ENCODE data around the gene OMA1. TPM values are rescaled to one million over a fixed set of nuclear protein-coding genes. Genes with fewer than 3 reads are reported as not detected.

Gene OMA1
- total RNA-seq, 1 experiment from 2014 or later = 21.9 TPM

- no peaks in the 10 kb centered on the region for H3K4me1 ChIP-seq (ENCODE audit: control insufficient read depth in 1 of 2, insufficient read depth in 2 of 2, low read length in 2 of 2)
- RAD21 ChIA-PET (ENCODE audit: low non-redundant PET in 1 of 2, low total read pairs in 2 of 2, uncharacterized antibody in 2 of 2, unreplicated experiment in 2 of 2) = no interaction called here
- no TSS peak for BruUV-seq (replicated peaks)
- H3K9me3 ChIP-seq (ENCODE audit: control insufficient read depth in 1 of 2, insufficient read depth in 1 of 2, low read depth in 1 of 2, low read length in 2 of 2) = no peaks in the 10 kb centered on the region
- H3K9me2 ChIP-seq (ENCODE audit: insufficient read depth) = no peaks in the 10 kb centered on the region
- H3K4me3 ChIP-seq (replicated peaks in 1 of 2; ENCODE audit: low read depth in 1 of 2, low read length in 2 of 2) = no peak overlapping the region
- no peaks in the 10 kb centered on the region for H3K79me2 ChIP-seq (ENCODE audit: insufficient read depth, low read length)
- no peaks in the 10 kb centered on the region for H3K36me3 ChIP-seq (ENCODE audit: control insufficient read depth in 1 of 2, insufficient read depth in 2 of 2, low read length in 2 of 2)
- no peaks in the 10 kb centered on the region for H4K20me1 ChIP-seq (ENCODE audit: insufficient read depth)
- no peak overlapping the region for H3K9ac ChIP-seq (ENCODE audit: low read length)
- CTCF ChIA-PET = no interaction called here
- H3K27ac ChIP-seq (ENCODE audit: low read depth, low read length) = no peak overlapping the region
- ATAC-seq (no peak), DNase-seq (ENCODE audit: low read depth, low spot score) (no peak)
- intact Hi-C loops (cut with micrococcal nuclease) = no loop called here
- POLR2A ChIA-PET = no interaction called here
- TF ChIP-seq EZH2phosphoT487 (IDR thresholded peaks at IDR 0.05; ENCODE audit: borderline replicate concordance) = no peak
- no peak for TF ChIP-seq ZFX (IDR thresholded peaks at IDR 0.05)
- TF ChIP-seq REST (IDR thresholded peaks at IDR 0.05; ENCODE audit: low read depth) = no peak
- TF ChIP-seq SP1 (IDR thresholded peaks at IDR 0.05; ENCODE audit: low read depth) = no peak
- TF ChIP-seq EZH2 (IDR thresholded peaks at IDR 0.05) = no peak
- no peak for TF ChIP-seq ELF1 (IDR thresholded peaks at IDR 0.05; ENCODE audit: borderline replicate concordance, low read depth)
- no peak overlapping the region for H3K4me2 ChIP-seq (ENCODE audit: low read length)
- no peak overlapping the region for H2AFZ ChIP-seq (ENCODE audit: low read depth, low read length, poor library complexity, severe bottlenecking)
- no peaks in the 10 kb centered on the region for H3K27me3 ChIP-seq (ENCODE audit: insufficient read depth, low read length)
Measured at GRCh38 chr1:58487002-58487401, 59.5 kb downstream of the OMA1 start.

DNA sequence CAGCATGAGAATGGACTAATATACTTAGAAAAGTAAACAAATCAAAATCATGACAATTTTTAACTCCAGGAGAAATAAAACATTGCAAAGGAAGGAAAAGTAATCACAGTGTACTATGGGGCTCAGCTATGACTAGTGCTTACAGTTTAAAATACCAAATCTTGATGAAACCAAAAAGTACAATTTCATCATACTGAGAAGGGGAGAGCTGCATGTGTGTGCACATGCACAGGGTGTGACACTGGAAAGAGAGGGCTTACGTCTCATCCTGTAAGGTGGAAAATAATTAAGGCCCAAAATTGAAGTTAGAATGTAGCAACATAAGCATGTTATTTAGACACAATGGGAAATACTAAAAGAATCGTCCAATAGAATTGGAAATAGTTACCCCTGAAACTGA is 64.6 kb downstream of the OMA1 start:
- Histone ChIP-seq H3K9me3 (ENCODE audit: control insufficient read depth in 1 of 2, insufficient read depth in 1 of 2, low read depth in 1 of 2, low read length in 2 of 2) (no peaks in the 10 kb centered on the region), H3K9ac (ENCODE audit: low read length) (no peak overlapping the region), H3K27ac (ENCODE audit: low read depth, low read length) (no peak overlapping the region), H3K9me2 (ENCODE audit: insufficient read depth) (no peaks in the 10 kb centered on the region), H3K4me3 (replicated peaks in 1 of 2; ENCODE audit: low read depth in 1 of 2, low read length in 2 of 2) (no peak overlapping the region), H3K4me1 (ENCODE audit: control insufficient read depth in 1 of 2, insufficient read depth in 2 of 2, low read length in 2 of 2) (no peaks in the 10 kb centered on the region), H3K27me3 (ENCODE audit: insufficient read depth, low read length) (no peaks in the 10 kb centered on the region), H2AFZ (ENCODE audit: low read depth, low read length, poor library complexity, severe bottlenecking) (no peak overlapping the region), H4K20me1 (ENCODE audit: insufficient read depth) (no peaks in the 10 kb centered on the region; the same call in 1 of the 2 replicates), H3K4me2 (ENCODE audit: low read length) (no peak overlapping the region), H3K36me3 (ENCODE audit: control insufficient read depth in 1 of 2, insufficient read depth in 2 of 2, low read length in 2 of 2) (no peaks in the 10 kb centered on the region), H3K79me2 (ENCODE audit: insufficient read depth, low read length) (no peaks in the 10 kb centered on the region)
- intact Hi-C loops (cut with micrococcal nuclease) = no loop called here
- DNase-seq (ENCODE audit: low read depth, low spot score) (no peak), ATAC-seq (no peak)
- ChIA-PET CTCF (no interaction called here), RAD21 (ENCODE audit: low non-redundant PET in 1 of 2, low total read pairs in 2 of 2, uncharacterized antibody in 2 of 2, unreplicated experiment in 2 of 2) (no interaction called here), POLR2A (no interaction called here)
- BruUV-seq (replicated peaks) = no TSS peak
- no peak for TF ChIP-seq POLR2A (IDR thresholded peaks at IDR 0.05; ENCODE audit: borderline replicate concordance, extremely low read depth, insufficient read depth, insufficient read length)
- no peak for TF ChIP-seq SIN3A (IDR thresholded peaks at IDR 0.05; ENCODE audit: low read depth)
- no peak for TF ChIP-seq FOSL1 (IDR thresholded peaks at IDR 0.05; ENCODE audit: low read depth)
- no peak for TF ChIP-seq EZH2phosphoT487 (IDR thresholded peaks at IDR 0.05; ENCODE audit: borderline replicate concordance)
- TF ChIP-seq CTCF (IDR thresholded peaks at IDR 0.05 in 2 of 3, conservative IDR thresholded peaks at IDR 0.05 in 1 of 3; ENCODE audit: borderline replicate concordance in 1 of 3, insufficient read depth in 1 of 3, low read depth in 2 of 3, low read length in 2 of 3) = no peak
- TF ChIP-seq TCF7L2 (IDR thresholded peaks at IDR 0.05; ENCODE audit: borderline replicate concordance, extremely low read depth, insufficient read depth, insufficient read length) = no peak
- no peak for TF ChIP-seq CEBPB (IDR thresholded peaks at IDR 0.05; ENCODE audit: low read depth)
- no peak for TF ChIP-seq SRF (IDR thresholded peaks at IDR 0.05; ENCODE audit: low read depth)
- no peak for TF ChIP-seq RAD21 (IDR thresholded peaks at IDR 0.05; ENCODE audit: low read depth)

Data from HCT116 (cell line).